DMS114 treated with DMSO at 0.1 percent for 48 hours (cell line): ENCODE data around the gene EHBP1L1.

ENCODE experiments used
- DNase-seq: peaks from one replicate; lab custom pipeline; 2025; ENCODE audit not compliant: unreplicated experiment; lab: John Stamatoyannopoulos, UW

Gene EHBP1L1

GRCh38 chr11:65613091-65613928, 37.5 kb downstream of the EHBP1L1 start:
- no peak for DNase-seq

GRCh38 chr11:65615229-65615949, 39.5 kb downstream of the EHBP1L1 start, which contains the start of gene PCNX3:
Gene PCNX3 (plus strand): TSS chr11:65615776. CDS start chr11:65616312, 536 bp downstream.
- peak; percentile 100 for DNase-seq

- DNase-seq: no peak
Measured at GRCh38 chr11:65615950-65616574, 40.2 kb downstream of the EHBP1L1 start.

GRCh38 chr11:65616575-65617001, 40.7 kb downstream of the EHBP1L1 start:
- no peak for DNase-seq

- no peak for DNase-seq
Measured at GRCh38 chr11:65617136-65617850, 41.4 kb downstream of the EHBP1L1 start.

GRCh38 chr11:65617990-65618751, 42.3 kb downstream of the EHBP1L1 start:
- no peak for DNase-seq

GRCh38 chr11:65618763-65619162, 42.9 kb downstream of the EHBP1L1 start:
- DNase-seq: no peak

- DNase-seq: no peak
Measured at GRCh38 chr11:65619281-65619928, 43.6 kb downstream of the EHBP1L1 start.

- DNase-seq: no peak
Measured at GRCh38 chr11:65620666-65621065, 44.8 kb downstream of the EHBP1L1 start.

GRCh38 chr11:65621460-65621859, 45.6 kb downstream of the EHBP1L1 start:
- no peak for DNase-seq

GRCh38 chr11:65622011-65622410, 46.2 kb downstream of the EHBP1L1 start:
- DNase-seq: no peak

- DNase-seq: no peak
Measured at GRCh38 chr11:65623177-65623576, 47.3 kb downstream of the EHBP1L1 start.

- DNase-seq: no peak
Measured at GRCh38 chr11:65623852-65624616, 48.2 kb downstream of the EHBP1L1 start.

- DNase-seq: no peak
Measured at GRCh38 chr11:65624931-65625627, 49.2 kb downstream of the EHBP1L1 start.

GRCh38 chr11:65625628-65626342, 49.9 kb downstream of the EHBP1L1 start:
- peak; percentile 35 for DNase-seq

- DNase-seq: no peak
Measured at GRCh38 chr11:65627202-65627601, 51.3 kb downstream of the EHBP1L1 start.

- no peak for DNase-seq
Measured at GRCh38 chr11:65629579-65629978, 53.7 kb downstream of the EHBP1L1 start.

GRCh38 chr11:65630215-65630614, 54.4 kb downstream of the EHBP1L1 start:
- DNase-seq: no peak
